Esophagus squamous epithelium (tissue), 4 donors: ENCODE measurements around the gene GABRA5.

Source experiments
- CTCF ChIP-seq, 6 experiments: fragments of 450-650 bp in 4 of 6; fragments of 200-600 bp in 2 of 6; sonication (generic) in 2 of 6; IDR thresholded peaks; one replicate each; pipeline ENCODE4 v1.5.1; 2016 to 2019; ENCODE audit warnings: antibody characterized with exemption in 6 of 6, mild to moderate bottlenecking in 4 of 6, moderate library complexity in 4 of 6
- POLR2A ChIP-seq, 4 donors: fragments of 450-650 bp; IDR thresholded peaks; one replicate each; pipeline ENCODE4 v1.6.1; 2017; ENCODE audit warnings: antibody characterized with exemption in 4 of 4, mild to moderate bottlenecking in 4 of 4, moderate library complexity in 3 of 4

GRCh38 chr15:26841514-26841913 is 25.3 kb upstream of the GABRA5 start:
- no peak for TF ChIP-seq CTCF (IDR thresholded peaks at IDR 0.05)
- no peak for TF ChIP-seq POLR2A (IDR thresholded peaks at IDR 0.05)
